Lung (tissue), 12 donors: ENCODE data around the gene ZNF296. TPM values are rescaled to one million over a fixed set of nuclear protein-coding genes. Genes with fewer than 3 reads are reported as not detected.
"Not testable (repeated sequence)": the region's sequence is repeated elsewhere in the genome, so short reads cannot be mapped to it uniquely, and the experiment has no call there.

Source experiments
- ATAC-seq: fragments of 200-7000 bp; cut with Tn5 transposase; one replicate; pipeline ENCODE4 v1.9.1; 2020; ENCODE audit warnings: moderate number of reproducible peaks; ENCODE audit not compliant: insufficient read depth, low FRiP score
- DNase-seq, 3 donors: peaks; one replicate each; pipeline ENCODE4 v3.0.0-alpha.2; 2013 to 2017
- H3K27ac ChIP-seq, 2 donors: one replicate each; pipeline ENCODE4 v1.5.1; 2013; ENCODE audit warnings: mild to moderate bottlenecking in 2 of 2, moderate library complexity in 2 of 2, control low read depth in 1 of 2, inconsistent platforms in 1 of 2, low read depth in 1 of 2, low read length in 1 of 2
- H3K27me3 ChIP-seq, 3 donors: one replicate each; pipeline ENCODE4 v1.5.1; 2013; ENCODE audit warnings: low read length in 2 of 3; ENCODE audit not compliant: control insufficient read depth in 3 of 3, insufficient read depth in 3 of 3
- H3K36me3 ChIP-seq, 4 donors: one replicate each; pipeline ENCODE4 v1.5.1; 2013; ENCODE audit warnings: low read length in 4 of 4, mild to moderate bottlenecking in 1 of 4, moderate library complexity in 1 of 4; ENCODE audit not compliant: control insufficient read depth in 4 of 4, insufficient read depth in 4 of 4
- H3K4me1 ChIP-seq, 5 donors: one replicate each; pipeline ENCODE4 v1.5.1; 2013; ENCODE audit warnings: low read length in 5 of 5, mild to moderate bottlenecking in 2 of 5, moderate library complexity in 1 of 5; ENCODE audit not compliant: control insufficient read depth in 5 of 5, insufficient read depth in 5 of 5
- H3K4me3 ChIP-seq: one replicate; pipeline ENCODE4 v1.5.1; 2013; ENCODE audit warnings: mild to moderate bottlenecking, control low read depth, moderate library complexity
- H3K9ac ChIP-seq, 2 donors: one replicate each; pipeline ENCODE4 v1.5.1; 2013; ENCODE audit warnings: low read length in 2 of 2, control low read depth in 1 of 2; ENCODE audit not compliant: insufficient read depth in 1 of 2
- H3K9me3 ChIP-seq, 4 donors: one replicate each; pipeline ENCODE4 v1.5.1; 2013; ENCODE audit warnings: low read length in 3 of 4, mild to moderate bottlenecking in 1 of 4, moderate library complexity in 1 of 4; ENCODE audit not compliant: control insufficient read depth in 4 of 4, insufficient read depth in 3 of 4
- WGBS, 2 donors: extraction: QIAGEN DNeasy Blood & Tissue Kit; methylation state at CpG; one replicate each; pipeline ENCODE4 v1.1.7; 2013; 5-methylcytosine and 5-hydroxymethylcytosine counted together
- polyA plus RNA-seq, 2 donors: library from polyadenylated mRNA; stranded (reverse); fragments of 200-250 nt; gene quantifications; one replicate each; pipeline ENCODE4 v1.2.1, GENCODE V29; 2013
- total RNA-seq, 2 donors: library from RNA; depleted of rRNA in 1 of 2; stranded (reverse); fragments of >200 nt in 1 of 2; gene quantifications; one replicate each; pipeline ENCODE4 v1.2.1, GENCODE V29; 2014 to 2021
- TF ChIP-seq, protein P1 (sequence below): IDR thresholded peaks from 2 replicates; pipeline ENCODE4 v1.5.1; 2012; ENCODE audit warnings: mild to moderate bottlenecking; ENCODE audit errors: control extremely low read depth, extremely low read depth
- donor health status: control.
- donor health status: control.
- donor health status: Bipolar disorder and iron deficiency.
- donor health status: healthy.
- donor health status: DM: yes; HTN: yes; CAD: no.

ZNF296 gene
- total and polyA plus RNA-seq, 4 donors, result 0.43 to 3.9 (median 2.8) TPM

GRCh38 chr19:45112111-45112827, 36.0 kb upstream of the ZNF296 start:
- Histone ChIP-seq H3K4me3 (no peak overlapping the region), H3K27me3 (no peaks in the 10 kb centered on the region), H3K36me3 (peaks cover 0 to 4% (median 2%) of the 10 kb centered on the region in 4 donors), H3K4me1 (peaks cover 0 to 25% (median 4%) of the 10 kb centered on the region in 5 donors), H3K9me3 (no peaks in the 10 kb centered on the region), H3K9ac (no peak overlapping the region), H3K27ac (no peak overlapping the region)
- DNase-seq (no peak), ATAC-seq (no peak)
- TF ChIP-seq, protein P1, sequence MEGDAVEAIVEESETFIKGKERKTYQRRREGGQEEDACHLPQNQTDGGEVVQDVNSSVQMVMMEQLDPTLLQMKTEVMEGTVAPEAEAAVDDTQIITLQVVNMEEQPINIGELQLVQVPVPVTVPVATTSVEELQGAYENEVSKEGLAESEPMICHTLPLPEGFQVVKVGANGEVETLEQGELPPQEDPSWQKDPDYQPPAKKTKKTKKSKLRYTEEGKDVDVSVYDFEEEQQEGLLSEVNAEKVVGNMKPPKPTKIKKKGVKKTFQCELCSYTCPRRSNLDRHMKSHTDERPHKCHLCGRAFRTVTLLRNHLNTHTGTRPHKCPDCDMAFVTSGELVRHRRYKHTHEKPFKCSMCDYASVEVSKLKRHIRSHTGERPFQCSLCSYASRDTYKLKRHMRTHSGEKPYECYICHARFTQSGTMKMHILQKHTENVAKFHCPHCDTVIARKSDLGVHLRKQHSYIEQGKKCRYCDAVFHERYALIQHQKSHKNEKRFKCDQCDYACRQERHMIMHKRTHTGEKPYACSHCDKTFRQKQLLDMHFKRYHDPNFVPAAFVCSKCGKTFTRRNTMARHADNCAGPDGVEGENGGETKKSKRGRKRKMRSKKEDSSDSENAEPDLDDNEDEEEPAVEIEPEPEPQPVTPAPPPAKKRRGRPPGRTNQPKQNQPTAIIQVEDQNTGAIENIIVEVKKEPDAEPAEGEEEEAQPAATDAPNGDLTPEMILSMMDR, result no peak
- WGBS, 2 donors, result 88 to 91% methylated on average over 11 of the region's 11 CpGs

DNA sequence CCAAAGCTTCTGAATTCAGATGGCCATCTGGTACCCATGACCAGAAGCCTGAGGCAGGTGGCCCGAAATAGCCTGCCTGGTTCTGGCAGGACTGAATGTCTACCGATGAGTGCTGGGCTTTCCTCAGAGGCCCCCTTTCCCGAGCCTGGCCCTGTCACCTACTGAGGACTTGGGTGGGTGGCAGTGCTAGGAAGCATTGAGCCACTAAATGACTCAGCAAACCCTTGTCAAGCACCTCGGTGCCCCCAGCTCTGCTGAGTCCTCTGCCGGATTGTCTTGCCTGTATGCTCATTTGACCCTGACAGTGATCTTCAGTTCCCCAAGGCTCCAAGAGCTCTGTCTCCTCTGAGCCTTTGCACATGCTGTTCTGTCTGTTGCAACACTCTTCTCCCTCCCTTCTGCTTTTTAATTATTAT, 34.6 kb upstream of the ZNF296 start:
- no peak overlapping the region for H3K4me3 ChIP-seq
- H3K9ac ChIP-seq, result no peak overlapping the region
- TF ChIP-seq, protein P1, result no peak
- H3K9me3 ChIP-seq, result no peaks in the 10 kb centered on the region
- no peaks in the 10 kb centered on the region for H3K27me3 ChIP-seq
- peaks cover 0 to 4% (median 2%) of the 10 kb centered on the region in 4 donors for H3K36me3 ChIP-seq
- DNase-seq (no peak), ATAC-seq (no peak)
- WGBS, 2 donors, result 49 to 66% methylated on average over 5 of the region's 5 CpGs
- no peak overlapping the region for H3K27ac ChIP-seq
- peaks cover 0 to 22% (median 4%) of the 10 kb centered on the region in 5 donors for H3K4me1 ChIP-seq

GRCh38 chr19:45107621-45108150, 31.4 kb upstream of the ZNF296 start:
- Histone ChIP-seq H3K27me3 (no peaks in the 10 kb centered on the region), H3K27ac (no peak overlapping the region), H3K36me3 (peaks cover 0 to 4% (median 2%) of the 10 kb centered on the region in 4 donors), H3K4me1 (peaks cover 0 to 12% (median 5%) of the 10 kb centered on the region in 5 donors), H3K4me3 (no peak overlapping the region), H3K9ac (no peak overlapping the region), H3K9me3 (no peaks in the 10 kb centered on the region)
- TF ChIP-seq, protein P1, result no peak
- DNase-seq, result peak in 1 of 3 donors; percentile 8
- WGBS, 2 donors, result 77 to 80% methylated on average over 12 of the region's 12 CpGs
- no peak for ATAC-seq

GRCh38 chr19:45106363-45106762, 30.1 kb upstream of the ZNF296 start:
- not testable (repeated sequence) for H3K9me3 ChIP-seq, DNase-seq, H3K4me3 ChIP-seq, H3K27ac ChIP-seq, H3K27me3 ChIP-seq, ATAC-seq, H3K36me3 ChIP-seq, H3K4me1 ChIP-seq, H3K9ac ChIP-seq
- WGBS, 2 donors, result 94 to 96% methylated on average over 11 of the region's 11 CpGs
